ENCODE results near the gene OSBPL8. TPM values are rescaled to one million over a fixed set of nuclear protein-coding genes. Genes with fewer than 3 reads are reported as not detected.

OSBPL8 gene
- polyA plus RNA-seq, 1 experiment = 31.2 TPM

GRCh38 chr12:76555797-76556196, 3.8 kb downstream of the OSBPL8 start:
- TF ChIP-seq CTCF (IDR thresholded peaks at IDR 0.05; ENCODE audit: insufficient read depth, low read depth, low read length) = no peak
- ChIA-PET POLR2A (no interaction called here), CTCF (no interaction called here)
- Histone ChIP-seq H3K27me3 (ENCODE audit: control insufficient read depth, insufficient read depth, low read length) (no peaks in the 10 kb centered on the region), H3K4me3 (ENCODE audit: low read depth, low read length) (no peak overlapping the region), H3K36me3 (ENCODE audit: control insufficient read depth, insufficient read depth, low read length) (no peaks in the 10 kb centered on the region)
- no peak for DNase-seq (ENCODE audit: low read depth)

DNA sequence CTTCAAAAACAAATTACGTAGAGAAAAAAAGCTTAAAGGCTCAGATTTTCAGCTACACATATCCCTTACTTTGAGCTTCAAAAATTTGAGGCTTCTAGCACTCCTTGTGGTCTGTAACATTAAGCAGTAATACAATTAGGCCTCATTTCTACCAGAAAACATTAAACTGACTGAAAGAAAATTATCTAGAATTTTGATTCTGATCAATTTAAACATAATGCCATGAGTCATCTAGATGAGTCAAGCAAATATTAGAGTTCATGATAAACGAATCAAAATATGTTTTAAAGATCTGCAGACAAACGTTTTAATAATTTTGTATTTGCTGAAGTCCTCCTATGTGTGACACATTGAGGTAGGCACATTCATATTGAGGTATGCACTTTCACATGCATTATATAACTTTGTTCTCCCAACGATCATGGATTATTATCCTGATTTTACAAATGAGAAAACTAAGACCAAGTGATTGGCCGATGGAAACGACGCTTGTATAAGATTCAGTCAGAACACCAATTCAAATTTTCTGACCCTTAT, 4.3 kb downstream of the OSBPL8 start:
- Histone ChIP-seq H3K36me3 (ENCODE audit: control insufficient read depth, insufficient read depth, low read length) (no peaks in the 10 kb centered on the region), H3K27me3 (ENCODE audit: control insufficient read depth, insufficient read depth, low read length) (no peaks in the 10 kb centered on the region), H3K4me3 (ENCODE audit: low read depth, low read length) (no peak overlapping the region)
- 0 out of 2 replicates have a peak, but pooled peaks have one; percentile 26 for TF ChIP-seq CTCF (IDR thresholded peaks at IDR 0.05; ENCODE audit: insufficient read depth, low read depth, low read length)
- DNase-seq (ENCODE audit: low read depth) = no peak
- CTCF ChIA-PET = no interaction called here
- POLR2A ChIA-PET = interaction anchor here (0.7 kb wide), 1 partner anchor 28 kb away, joined by 8 read pairs; no protein-coding TSS in a partner anchor

GRCh38 chr12:76554405-76555230, 5.0 kb downstream of the OSBPL8 start:
- H3K27me3 ChIP-seq (ENCODE audit: control insufficient read depth, insufficient read depth, low read length) = no peaks in the 10 kb centered on the region
- H3K4me3 ChIP-seq (ENCODE audit: low read depth, low read length) = no peak overlapping the region
- POLR2A ChIA-PET = interaction anchor here (0.6 to 0.7 kb wide), 2 partner anchors 27 to 1384 kb away, joined by 4 to 8 read pairs; no protein-coding TSS in a partner anchor
- no peak for TF ChIP-seq CTCF (IDR thresholded peaks at IDR 0.05; ENCODE audit: insufficient read depth, low read depth, low read length)
- CTCF ChIA-PET = interaction anchor here (0.6 to 1.5 kb wide), 3 partner anchors 9 to 207 kb away, joined by 3 to 4 read pairs (median 4); partner anchors contain the start of gene BBS10
- no peak for DNase-seq (ENCODE audit: low read depth)
- H3K36me3 ChIP-seq (ENCODE audit: control insufficient read depth, insufficient read depth, low read length) = no peaks in the 10 kb centered on the region

DNA sequence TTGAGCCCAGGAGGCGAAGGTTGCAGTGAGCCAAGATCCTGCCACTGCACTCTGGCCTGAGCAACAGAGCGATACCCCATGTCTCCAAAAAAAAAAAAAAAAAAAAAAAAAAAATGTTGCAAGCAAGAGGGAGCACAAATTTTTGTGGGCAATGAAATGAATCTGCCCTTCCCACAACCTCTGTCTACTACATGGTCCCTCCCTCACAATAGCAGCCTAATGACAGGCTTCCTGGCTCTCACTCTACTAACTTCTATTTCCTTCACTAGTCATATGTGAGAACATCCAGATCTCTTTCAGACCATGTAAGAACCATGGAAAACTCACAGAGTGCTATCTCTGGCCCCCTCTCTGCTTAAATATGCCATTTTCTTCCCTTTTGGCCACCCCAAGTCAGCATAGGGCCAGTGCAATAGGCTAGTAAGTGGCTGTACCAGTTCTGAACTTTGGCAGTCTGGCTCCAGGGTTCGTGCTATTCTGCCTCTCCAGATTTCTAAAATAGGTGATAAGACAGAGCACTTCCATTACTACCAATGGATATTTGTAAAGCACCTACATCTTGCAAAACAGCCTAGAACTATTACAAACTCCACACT, 7.1 kb downstream of the OSBPL8 start:
- no peak for TF ChIP-seq CTCF (IDR thresholded peaks at IDR 0.05; ENCODE audit: insufficient read depth, low read depth, low read length)
- Histone ChIP-seq H3K36me3 (ENCODE audit: control insufficient read depth, insufficient read depth, low read length) (no peaks in the 10 kb centered on the region), H3K27me3 (ENCODE audit: control insufficient read depth, insufficient read depth, low read length) (no peaks in the 10 kb centered on the region), H3K4me3 (ENCODE audit: low read depth, low read length) (no peak overlapping the region)
- CTCF ChIA-PET = interaction anchor here (0.9 kb wide), 1 partner anchor 96 kb away, joined by 3 read pairs; no protein-coding TSS in a partner anchor
- POLR2A ChIA-PET = no interaction called here
- DNase-seq (ENCODE audit: low read depth) = no peak

DNA sequence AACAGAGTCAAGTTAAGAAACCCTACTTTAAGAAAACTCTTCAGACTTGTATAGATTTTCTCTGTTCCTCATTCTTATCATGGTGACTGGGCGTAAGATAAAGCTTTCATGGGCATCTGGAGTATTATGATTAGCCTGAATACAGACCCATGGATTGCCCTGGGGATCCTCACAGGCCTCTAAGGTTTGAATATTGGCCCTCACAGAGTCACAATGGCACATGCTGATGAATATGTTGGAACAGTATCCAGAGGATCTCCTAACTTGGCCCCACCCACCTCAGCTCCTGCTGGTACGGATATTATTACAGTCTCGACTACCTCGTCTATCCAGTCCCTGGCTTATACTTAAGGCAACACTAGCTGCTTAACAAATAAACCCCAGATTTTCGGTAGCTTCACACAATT, 8.1 kb downstream of the OSBPL8 start:
- CTCF ChIA-PET = interaction anchor here (0.6 to 0.9 kb wide), 3 partner anchors 36 to 99 kb away, joined by 3 read pairs; no protein-coding TSS in a partner anchor
- TF ChIP-seq CTCF (IDR thresholded peaks at IDR 0.05; ENCODE audit: insufficient read depth, low read depth, low read length) = no peak
- POLR2A ChIA-PET = interaction anchor here (0.7 kb wide), 1 partner anchor 508 kb away, joined by 3 read pairs; no protein-coding TSS in a partner anchor
- Histone ChIP-seq H3K4me3 (ENCODE audit: low read depth, low read length) (no peak overlapping the region), H3K36me3 (ENCODE audit: control insufficient read depth, insufficient read depth, low read length) (no peaks in the 10 kb centered on the region), H3K27me3 (ENCODE audit: control insufficient read depth, insufficient read depth, low read length) (no peaks in the 10 kb centered on the region)
- no peak for DNase-seq (ENCODE audit: low read depth)
